Mononuclear cell (primary cell): ENCODE data around the gene PHACTR1. TPM values are rescaled to one million over a fixed set of nuclear protein-coding genes. Genes with fewer than 3 reads are reported as not detected.

ENCODE experiments used
- H3K27me3 ChIP-seq: 2 replicates; pipeline ENCODE4 v1.6.0; 2011; ENCODE audit warnings: low read length, control low read depth; ENCODE audit not compliant: insufficient read depth
- H3K4me1 ChIP-seq: 2 replicates; pipeline ENCODE4 v1.5.1; 2011; ENCODE audit warnings: mild to moderate bottlenecking, low read length, control low read depth; ENCODE audit not compliant: insufficient read depth
- H3K4me3 ChIP-seq: 2 replicates; pipeline ENCODE4 v1.5.1; 2011; ENCODE audit warnings: mild to moderate bottlenecking, low read length, moderate library complexity
- H3K9me3 ChIP-seq: 2 replicates; pipeline ENCODE4 v1.5.1; 2011; ENCODE audit warnings: low read depth, mild to moderate bottlenecking, control low read depth, low read length
- total RNA-seq: library from RNA; depleted of rRNA; stranded (reverse); fragments of >200 nt; gene quantifications from one replicate; pipeline ENCODE4 v1.2.3, GENCODE V29; 2012

The PHACTR1 gene
- total RNA-seq, 1 donor: 81.6 TPM

DNA sequence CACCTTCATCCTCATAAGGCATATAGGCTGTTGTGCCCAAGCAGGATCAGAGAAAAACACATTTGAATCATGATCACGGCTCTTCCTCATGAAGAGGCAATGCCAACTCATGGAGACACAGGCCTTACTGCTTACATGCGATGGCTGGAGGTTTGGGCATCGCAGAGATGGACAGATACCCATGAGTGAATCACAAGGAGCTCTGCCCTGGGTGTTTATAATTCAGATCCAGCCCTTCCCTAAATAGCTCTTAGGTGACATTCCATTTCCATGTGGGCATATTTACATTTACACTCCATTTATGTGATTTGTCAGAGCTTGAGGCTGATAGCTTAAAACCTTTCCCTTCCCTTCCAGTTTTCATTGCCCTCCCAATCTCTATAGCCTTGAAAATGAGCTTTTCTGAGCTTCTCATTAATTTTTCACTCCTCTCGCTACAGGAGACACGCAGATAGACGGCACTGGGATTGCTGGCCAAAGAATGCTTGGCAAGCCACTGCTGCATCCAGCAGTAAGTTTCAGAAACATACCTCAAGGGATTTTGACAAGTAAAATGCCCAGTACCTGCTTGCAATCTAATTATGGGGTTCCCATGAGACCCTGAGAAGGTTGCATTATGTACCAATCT is 362.6 kb downstream of the PHACTR1 start:
- Histone ChIP-seq H3K4me3 (no peak overlapping the region), H3K27me3 (no peaks in the 10 kb centered on the region), H3K9me3 (no peaks in the 10 kb centered on the region), H3K4me1 (peaks cover 3% of the 10 kb centered on the region)

DNA sequence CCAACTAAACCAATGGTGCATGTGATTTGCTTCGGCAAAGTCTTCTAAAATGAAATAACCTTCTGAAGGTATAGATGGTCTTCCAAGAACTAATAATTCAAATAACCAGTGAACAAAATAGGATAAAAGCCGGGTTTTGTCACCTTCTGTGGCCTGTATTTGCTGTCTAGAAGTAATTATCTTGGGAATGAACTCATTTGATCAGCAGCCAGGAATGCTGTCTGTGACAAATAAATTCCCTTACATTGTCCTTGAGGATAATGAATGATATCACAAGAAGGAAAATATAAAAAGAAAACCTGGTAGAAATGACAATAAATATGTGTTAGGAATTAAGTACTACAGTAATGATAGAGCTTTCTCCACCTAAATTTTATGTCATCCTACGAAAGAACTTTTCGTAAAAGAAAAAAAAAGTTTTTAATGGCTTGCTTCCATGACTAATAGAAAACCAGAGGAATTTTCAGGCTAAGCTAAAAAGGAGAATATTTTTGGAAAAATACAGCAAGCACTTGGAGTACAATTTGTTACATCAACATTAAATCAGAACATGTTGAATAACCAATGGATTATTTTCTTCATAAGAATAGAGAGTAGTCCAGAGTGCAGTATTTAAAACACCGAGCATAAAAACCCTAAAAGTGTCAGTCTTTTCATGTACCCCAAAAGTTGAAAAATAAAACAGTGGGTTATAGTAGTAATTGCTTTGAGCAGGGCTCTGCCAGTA is 364.1 kb downstream of the PHACTR1 start:
- Histone ChIP-seq H3K4me1 (no peaks in the 10 kb centered on the region), H3K27me3 (no peaks in the 10 kb centered on the region), H3K9me3 (no peaks in the 10 kb centered on the region), H3K4me3 (no peak overlapping the region)

DNA sequence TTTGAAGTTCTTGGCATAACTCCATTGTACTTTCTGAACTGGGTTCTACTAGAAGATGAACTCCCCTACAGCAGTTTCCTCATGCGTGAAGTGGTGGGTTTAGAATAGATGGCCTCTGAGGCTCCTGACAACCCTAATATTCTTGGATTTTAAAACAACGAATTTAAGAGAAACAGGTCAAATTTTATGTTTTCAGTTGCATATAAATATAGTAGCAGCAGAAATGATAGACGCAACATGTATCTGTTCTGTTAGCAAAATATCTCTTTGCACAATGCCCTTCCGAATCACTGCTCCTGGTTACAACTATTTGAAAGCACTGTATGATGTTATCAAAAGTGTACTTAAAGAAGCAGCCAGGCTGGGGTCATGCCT is 364.6 kb downstream of the PHACTR1 start:
- H3K9me3 ChIP-seq: no peaks in the 10 kb centered on the region
- H3K4me1 ChIP-seq: no peaks in the 10 kb centered on the region
- no peaks in the 10 kb centered on the region for H3K27me3 ChIP-seq
- H3K4me3 ChIP-seq: no peak overlapping the region

DNA sequence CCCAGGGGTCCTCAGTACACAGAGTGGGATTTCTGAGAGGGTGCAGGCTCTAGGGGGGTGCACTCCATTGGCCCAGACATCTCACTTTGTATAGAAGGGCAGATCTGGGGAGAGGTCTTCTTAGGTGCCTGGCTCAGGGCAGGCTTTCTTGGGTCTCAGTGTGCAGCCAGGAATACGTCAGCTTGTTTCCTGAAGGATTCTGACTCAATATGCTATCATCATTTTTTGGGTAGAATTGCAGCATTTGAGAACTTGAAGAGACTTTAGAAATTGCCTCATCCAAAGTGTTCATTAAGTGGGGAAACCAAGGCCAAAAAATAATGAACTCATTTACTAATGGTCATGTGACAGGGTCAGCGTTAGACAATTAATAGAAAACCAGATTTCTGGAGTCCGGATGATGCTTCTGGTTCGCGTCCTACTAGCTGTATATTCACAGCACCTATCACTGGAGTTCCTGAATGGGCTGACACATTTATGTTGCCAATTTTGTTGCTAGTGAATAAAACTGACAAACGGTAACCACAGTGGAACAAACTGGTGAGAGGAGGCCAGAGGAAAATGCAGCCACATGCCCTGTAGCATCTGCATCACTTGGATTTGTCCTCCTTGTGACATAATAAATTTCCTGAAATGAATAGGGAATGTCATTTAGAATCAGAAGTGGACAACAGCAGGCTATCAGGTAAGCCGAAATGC is 372.9 kb downstream of the PHACTR1 start:
- no peaks in the 10 kb centered on the region for H3K27me3 ChIP-seq
- H3K4me3 ChIP-seq: no peak overlapping the region
- H3K4me1 ChIP-seq: no peaks in the 10 kb centered on the region
- no peaks in the 10 kb centered on the region for H3K9me3 ChIP-seq

DNA sequence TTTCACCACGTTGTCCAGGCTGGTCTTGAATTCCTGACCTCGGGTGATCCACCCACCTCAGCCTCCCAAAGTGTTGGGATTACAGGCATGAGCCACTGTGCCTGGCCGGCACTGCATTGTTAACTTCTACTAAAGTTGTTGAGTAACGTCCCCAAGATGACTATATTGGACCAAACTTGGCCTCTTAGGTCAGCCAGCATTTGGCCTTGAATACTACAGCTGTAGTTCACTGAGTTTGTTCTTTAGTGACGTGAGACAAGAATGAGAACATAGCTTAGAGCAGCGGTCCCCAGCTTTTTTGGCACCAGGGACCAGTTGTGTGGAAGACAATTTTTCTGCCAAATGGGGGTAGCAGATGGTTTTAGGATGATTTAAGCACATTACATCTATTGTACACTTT is 374.6 kb downstream of the PHACTR1 start:
- H3K9me3 ChIP-seq: no peaks in the 10 kb centered on the region
- H3K4me1 ChIP-seq: no peaks in the 10 kb centered on the region
- no peak overlapping the region for H3K4me3 ChIP-seq
- H3K27me3 ChIP-seq: no peaks in the 10 kb centered on the region

DNA sequence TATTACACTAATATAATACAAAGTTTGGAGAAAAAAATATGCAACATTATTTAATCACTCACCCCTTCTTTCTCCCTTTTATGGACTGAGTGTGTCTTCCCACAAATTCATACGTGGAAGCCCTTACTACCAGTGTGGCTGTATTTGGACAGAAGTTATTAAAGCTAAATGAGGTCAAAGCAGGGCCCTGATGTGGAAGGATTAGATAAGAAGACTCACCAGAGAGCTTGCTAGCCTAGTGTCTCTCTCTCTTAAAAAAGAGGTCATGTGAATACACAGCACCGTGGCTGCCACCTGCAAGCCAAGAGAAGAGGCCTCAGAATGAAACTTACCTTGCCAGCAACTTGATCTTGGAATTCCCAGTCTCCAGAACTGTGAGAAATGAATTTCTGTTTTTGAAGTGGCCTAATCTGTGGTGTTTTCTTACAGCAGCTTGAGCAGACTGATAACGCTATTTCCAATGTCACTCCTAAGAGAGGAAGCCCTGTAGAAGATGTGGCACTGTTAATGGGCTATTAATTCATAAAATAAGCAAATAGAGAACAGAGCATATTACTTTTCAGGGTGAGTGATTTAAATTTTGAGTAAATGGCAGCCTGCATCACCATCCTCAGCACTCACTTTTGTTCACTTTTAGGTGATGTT is 378.3 kb downstream of the PHACTR1 start:
- no peaks in the 10 kb centered on the region for H3K4me1 ChIP-seq
- H3K27me3 ChIP-seq: no peaks in the 10 kb centered on the region
- no peak overlapping the region for H3K4me3 ChIP-seq
- no peaks in the 10 kb centered on the region for H3K9me3 ChIP-seq

DNA sequence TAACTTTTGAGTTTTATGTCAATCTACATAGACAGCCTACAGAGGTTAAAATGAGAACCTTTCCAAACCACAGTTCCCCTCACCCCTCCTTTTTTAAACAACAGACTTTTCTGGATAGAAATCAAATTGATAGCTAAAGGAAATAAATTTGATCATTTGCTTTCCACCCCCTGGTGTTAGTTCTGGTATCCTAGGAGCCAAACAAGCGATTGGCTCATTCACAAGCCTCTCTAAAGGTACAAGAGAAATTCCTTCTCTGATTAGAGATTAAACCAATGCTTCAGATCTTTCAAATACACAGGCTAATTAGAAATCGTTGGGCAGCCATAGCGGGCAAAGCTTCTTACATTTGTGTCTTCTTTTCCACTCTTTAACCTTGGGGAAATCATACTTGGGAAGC is 379.5 kb downstream of the PHACTR1 start:
- no peak overlapping the region for H3K4me3 ChIP-seq
- H3K27me3 ChIP-seq: no peaks in the 10 kb centered on the region
- no peaks in the 10 kb centered on the region for H3K9me3 ChIP-seq
- no peaks in the 10 kb centered on the region for H3K4me1 ChIP-seq

DNA sequence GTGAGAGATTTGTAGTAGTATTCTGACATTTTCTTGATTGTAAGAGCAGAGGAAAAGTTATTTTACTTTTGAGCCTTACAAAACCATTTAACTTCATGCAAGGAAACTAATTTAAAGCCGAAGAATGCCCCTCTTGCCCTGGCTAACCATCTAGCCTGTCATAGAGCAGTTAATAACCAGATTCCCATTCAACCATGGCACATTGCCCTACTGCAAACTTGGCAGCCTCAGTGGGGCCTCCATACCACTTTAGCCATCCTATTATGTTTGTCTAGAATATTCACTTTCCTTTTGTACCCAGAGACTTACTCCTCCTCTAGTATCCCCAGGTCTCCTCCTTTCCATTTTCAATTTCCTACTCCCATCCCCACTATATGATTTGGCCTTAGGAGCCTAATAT is 380.9 kb downstream of the PHACTR1 start:
- Histone ChIP-seq H3K4me3 (no peak overlapping the region), H3K27me3 (no peaks in the 10 kb centered on the region)

DNA sequence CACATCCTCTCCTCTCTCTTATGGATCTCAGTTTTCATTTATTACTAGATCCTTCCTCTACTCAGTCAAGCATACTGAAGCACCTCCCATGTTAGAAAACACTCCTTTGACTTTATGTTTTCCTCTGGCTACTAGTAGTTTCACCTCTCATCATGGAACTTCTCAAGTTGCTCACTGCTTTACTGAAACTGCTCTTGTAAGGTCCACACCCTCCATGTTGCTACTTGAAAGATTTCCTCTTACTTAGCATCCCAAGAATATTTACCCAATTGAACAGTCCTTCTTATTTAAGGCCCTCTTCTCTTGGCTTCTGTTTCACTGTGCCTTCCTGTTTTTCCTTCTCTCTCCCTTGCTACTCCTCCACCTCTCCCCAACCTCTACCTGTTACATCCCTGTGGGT is 381.4 kb downstream of the PHACTR1 start:
- H3K4me3 ChIP-seq: no peak overlapping the region
- H3K9me3 ChIP-seq: no peaks in the 10 kb centered on the region
- H3K4me1 ChIP-seq: peaks cover 9% of the 10 kb centered on the region
- H3K27me3 ChIP-seq: no peaks in the 10 kb centered on the region

More for the DNA sequence above, 380.9 kb downstream of the PHACTR1 start:
- peaks cover 9% of the 10 kb centered on the region for H3K4me1 ChIP-seq
- no peaks in the 10 kb centered on the region for H3K9me3 ChIP-seq

DNA sequence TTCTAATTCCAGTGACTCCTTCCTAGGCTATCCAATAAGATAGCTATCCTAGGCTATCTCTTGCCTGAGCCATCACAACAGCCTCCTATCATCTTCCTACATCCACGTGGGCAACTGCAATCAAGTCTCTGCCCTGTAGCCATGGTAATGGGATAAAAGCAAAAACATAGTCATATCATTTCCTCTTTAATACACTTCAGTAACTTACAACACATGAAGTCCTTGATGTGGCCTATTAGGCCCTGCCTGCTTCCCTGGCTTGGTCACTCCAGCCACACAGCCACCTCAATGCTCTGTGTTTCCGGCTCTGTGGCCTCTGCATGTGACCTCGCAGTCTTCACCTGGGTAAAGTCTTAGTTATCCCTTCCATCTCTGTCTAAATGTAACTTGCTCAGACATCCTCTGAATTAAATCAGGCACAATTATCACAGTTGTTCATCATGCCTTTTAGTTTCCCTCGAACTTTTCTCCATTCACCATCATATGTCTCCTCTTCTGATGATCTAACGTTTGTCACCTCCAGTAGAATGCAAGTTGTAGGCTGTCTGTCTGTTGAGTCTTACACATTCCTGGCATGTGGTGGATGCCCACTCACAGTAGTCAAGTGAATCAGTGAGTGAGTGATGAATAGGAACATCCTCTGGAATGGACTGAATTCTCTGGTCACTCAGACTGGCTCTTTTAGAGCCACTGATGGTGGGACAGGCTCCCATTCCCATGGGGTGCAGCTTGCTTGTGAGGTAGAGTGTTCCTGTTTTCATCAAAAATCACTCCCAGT is 382.4 kb downstream of the PHACTR1 start:
- H3K9me3 ChIP-seq: no peaks in the 10 kb centered on the region
- no peaks in the 10 kb centered on the region for H3K27me3 ChIP-seq
- H3K4me3 ChIP-seq: no peak overlapping the region
- H3K4me1 ChIP-seq: peaks cover 9% of the 10 kb centered on the region

DNA sequence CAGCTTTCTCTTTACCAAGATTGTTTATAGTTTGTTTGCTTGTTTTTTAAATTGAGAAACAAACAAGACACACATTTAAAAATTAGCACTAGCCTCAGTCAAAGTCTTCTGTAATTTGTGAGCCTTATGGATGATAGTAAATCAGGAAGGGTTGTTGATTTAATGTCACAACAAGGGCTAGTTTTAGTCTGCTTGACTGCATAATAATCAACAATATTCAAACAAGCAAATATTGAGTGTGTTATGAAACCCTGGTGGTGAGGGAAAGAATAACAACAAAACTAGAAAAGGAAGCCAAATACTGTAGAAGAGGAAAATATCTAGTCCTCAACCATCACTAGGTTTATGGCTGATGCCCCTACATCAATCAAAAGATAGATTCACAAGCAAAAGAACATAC is 383.2 kb downstream of the PHACTR1 start:
- no peaks in the 10 kb centered on the region for H3K27me3 ChIP-seq
- no peaks in the 10 kb centered on the region for H3K9me3 ChIP-seq
- peaks cover 9% of the 10 kb centered on the region for H3K4me1 ChIP-seq
- no peak overlapping the region for H3K4me3 ChIP-seq

DNA sequence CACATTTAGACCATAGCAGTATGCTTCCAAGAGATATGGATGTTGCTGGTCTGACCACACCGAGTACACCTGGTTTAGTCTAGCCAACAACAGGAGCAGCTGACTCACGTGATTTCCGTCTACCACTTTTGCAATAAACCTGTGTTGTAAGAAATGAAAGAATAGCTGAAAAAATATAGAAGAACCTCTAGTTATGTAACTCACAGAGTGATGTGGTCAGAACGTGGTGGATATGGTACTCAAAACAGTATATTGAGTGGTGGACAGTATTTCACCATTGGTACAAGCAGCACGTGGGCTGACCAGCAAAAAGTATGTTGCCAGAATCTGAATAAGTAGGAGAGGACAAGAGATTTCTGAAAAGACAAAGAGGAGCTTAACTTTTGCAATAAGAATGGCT is 384.8 kb downstream of the PHACTR1 start:
- Histone ChIP-seq H3K9me3 (no peaks in the 10 kb centered on the region), H3K4me1 (peaks cover 9% of the 10 kb centered on the region), H3K27me3 (no peaks in the 10 kb centered on the region), H3K4me3 (no peak overlapping the region)

DNA sequence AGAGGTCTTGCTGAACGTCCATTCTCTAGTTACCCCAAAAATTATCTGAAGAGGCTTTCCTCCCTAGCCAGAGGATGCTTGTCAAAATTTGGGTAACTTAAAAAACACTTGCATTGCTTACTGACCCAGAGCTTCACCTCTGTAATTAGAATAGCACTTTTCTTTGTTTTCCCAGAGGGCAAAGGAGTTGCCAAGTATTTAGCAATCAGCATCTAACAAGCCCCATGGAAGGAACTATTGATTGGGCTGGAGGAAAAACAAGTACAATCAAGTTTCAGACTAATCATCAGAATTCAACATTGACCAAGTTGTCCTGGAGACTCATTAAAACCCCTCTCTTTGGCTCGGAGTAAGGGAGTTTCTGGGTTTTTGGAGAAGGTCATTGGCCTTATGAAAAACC is 385.4 kb downstream of the PHACTR1 start:
- no peak overlapping the region for H3K4me3 ChIP-seq
- H3K27me3 ChIP-seq: no peaks in the 10 kb centered on the region
- no peaks in the 10 kb centered on the region for H3K9me3 ChIP-seq
- peaks cover 9% of the 10 kb centered on the region for H3K4me1 ChIP-seq

DNA sequence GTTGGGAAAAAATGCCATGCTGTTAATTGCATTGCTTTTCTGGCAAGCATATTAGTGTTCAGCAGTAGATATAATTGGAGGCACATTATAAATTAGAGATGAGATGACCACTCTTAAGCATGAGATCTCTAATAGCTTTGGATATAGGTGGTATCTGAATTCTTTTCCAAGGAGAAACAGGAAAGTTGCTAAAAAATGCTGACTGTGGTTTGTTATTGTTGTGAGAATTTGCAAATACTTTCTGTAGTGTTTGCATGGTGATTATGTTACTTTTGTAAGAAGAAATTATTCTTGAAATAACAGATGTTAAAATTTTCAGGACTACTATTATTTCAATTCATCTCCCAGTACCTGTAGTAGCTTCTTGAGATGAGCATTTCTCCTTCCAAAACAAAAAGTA is 386.6 kb downstream of the PHACTR1 start:
- H3K4me3 ChIP-seq: no peak overlapping the region
- H3K9me3 ChIP-seq: no peaks in the 10 kb centered on the region
- H3K4me1 ChIP-seq: peaks cover 9% of the 10 kb centered on the region

DNA sequence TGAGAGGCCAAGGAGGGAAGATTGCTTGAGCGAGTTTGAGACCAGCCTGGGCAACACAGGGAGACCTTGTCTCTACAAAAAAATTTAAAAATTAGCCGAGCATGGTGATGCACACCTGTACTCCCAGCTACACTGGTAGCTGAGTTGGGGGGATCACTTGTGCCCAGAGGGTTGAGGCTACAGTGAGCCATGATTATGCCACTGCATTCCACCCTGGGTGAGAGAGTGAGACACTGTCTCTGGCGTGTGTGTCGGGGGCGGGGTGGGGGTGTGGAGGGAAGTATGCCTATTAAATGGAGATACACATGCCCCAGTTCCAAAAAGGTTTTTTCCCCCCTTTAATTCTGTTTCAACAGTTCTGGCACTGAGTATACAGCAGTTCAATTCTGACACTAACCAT is 388.6 kb downstream of the PHACTR1 start:
- H3K4me1 ChIP-seq: peaks cover 9% of the 10 kb centered on the region
- no peak overlapping the region for H3K4me3 ChIP-seq
- no peaks in the 10 kb centered on the region for H3K27me3 ChIP-seq
- no peaks in the 10 kb centered on the region for H3K9me3 ChIP-seq

More for the DNA sequence above, 386.6 kb downstream of the PHACTR1 start:
- H3K27me3 ChIP-seq: no peaks in the 10 kb centered on the region
